NCI-H1092 (cell line): ENCODE measurements around the gene ACTN1.
"Not testable (repeated sequence)": the region's sequence is repeated elsewhere in the genome, so short reads cannot be mapped to it uniquely, and the experiment has no call there.

Experiments used
- DNase-seq: peaks from one replicate; lab custom pipeline; 2025; lab: John Stamatoyannopoulos, UW

The ACTN1 gene

GRCh38 chr14:68862954-68863594 is 116.0 kb downstream of the ACTN1 start:
- DNase-seq = peak; percentile 59

- DNase-seq = no peak
These were observed 118.3 kb downstream of the ACTN1 start for GRCh38 chr14:68860771-68861170.

- no peak for DNase-seq
These were observed 121.5 kb downstream of the ACTN1 start for GRCh38 chr14:68857516-68858070.

- DNase-seq = no peak
These were observed 122.5 kb downstream of the ACTN1 start for GRCh38 chr14:68856572-68856971.

- DNase-seq = no peak
These were observed 124.7 kb downstream of the ACTN1 start for GRCh38 chr14:68854421-68854820.

GRCh38 chr14:68853749-68854148 is 125.4 kb downstream of the ACTN1 start:
- DNase-seq = no peak

- not testable (repeated sequence) for DNase-seq
These were observed 126.6 kb downstream of the ACTN1 start for GRCh38 chr14:68852493-68852892.

- no peak for DNase-seq
These were observed 128.0 kb downstream of the ACTN1 start for GRCh38 chr14:68851078-68851477.

- no peak for DNase-seq
These were observed 129.7 kb downstream of the ACTN1 start for GRCh38 chr14:68849416-68849815.

GRCh38 chr14:68848253-68848652 is 130.8 kb downstream of the ACTN1 start:
- DNase-seq = no peak

- not testable (repeated sequence) for DNase-seq
These were observed 131.5 kb downstream of the ACTN1 start for GRCh38 chr14:68847640-68848039.

- no peak for DNase-seq
These were observed 132.6 kb downstream of the ACTN1 start for GRCh38 chr14:68846466-68846865.

GRCh38 chr14:68844210-68844545 is 134.9 kb downstream of the ACTN1 start:
- DNase-seq = no peak

GRCh38 chr14:68843471-68844209 is 135.5 kb downstream of the ACTN1 start:
- DNase-seq = peak; percentile 63

GRCh38 chr14:68842298-68842697 is 136.8 kb downstream of the ACTN1 start:
- DNase-seq = no peak

GRCh38 chr14:68841016-68841809 is 137.9 kb downstream of the ACTN1 start:
- no peak for DNase-seq

GRCh38 chr14:68840454-68840853 is 138.6 kb downstream of the ACTN1 start:
- DNase-seq = no peak

GRCh38 chr14:68836082-68836481 is 143.0 kb downstream of the ACTN1 start:
- DNase-seq = no peak

- no peak for DNase-seq
These were observed 144.3 kb downstream of the ACTN1 start for GRCh38 chr14:68834816-68835215.

- DNase-seq = no peak
These were observed 150.4 kb downstream of the ACTN1 start for GRCh38 chr14:68828698-68829097.

GRCh38 chr14:68825729-68826128 is 153.4 kb downstream of the ACTN1 start:
- no peak for DNase-seq

- peak; percentile 73 for DNase-seq
These were observed 154.4 kb downstream of the ACTN1 start for GRCh38 chr14:68824517-68825347.
